GM18867 (cell line): ENCODE data around the gene LITAF.
A peak's percentile ranks its signal among the peaks of the same experiment; 100 is the strongest.

ENCODE experiments used
- ATAC-seq: cut with Tn5 transposase; IDR thresholded peaks from one replicate; pipeline ENCODE4 v1.9.1; 2021; ENCODE audit warnings: mild to moderate bottlenecking, moderate library complexity; ENCODE audit not compliant: unreplicated experiment

Gene LITAF

GRCh38 chr16:11586856-11587642 is at the start of gene LITAF:
TSS of gene LITAF (minus strand) at chr16:11586919. CDS start at chr16:11556730, 30,189 bp downstream.
- peak; percentile 49 for ATAC-seq

DNA sequence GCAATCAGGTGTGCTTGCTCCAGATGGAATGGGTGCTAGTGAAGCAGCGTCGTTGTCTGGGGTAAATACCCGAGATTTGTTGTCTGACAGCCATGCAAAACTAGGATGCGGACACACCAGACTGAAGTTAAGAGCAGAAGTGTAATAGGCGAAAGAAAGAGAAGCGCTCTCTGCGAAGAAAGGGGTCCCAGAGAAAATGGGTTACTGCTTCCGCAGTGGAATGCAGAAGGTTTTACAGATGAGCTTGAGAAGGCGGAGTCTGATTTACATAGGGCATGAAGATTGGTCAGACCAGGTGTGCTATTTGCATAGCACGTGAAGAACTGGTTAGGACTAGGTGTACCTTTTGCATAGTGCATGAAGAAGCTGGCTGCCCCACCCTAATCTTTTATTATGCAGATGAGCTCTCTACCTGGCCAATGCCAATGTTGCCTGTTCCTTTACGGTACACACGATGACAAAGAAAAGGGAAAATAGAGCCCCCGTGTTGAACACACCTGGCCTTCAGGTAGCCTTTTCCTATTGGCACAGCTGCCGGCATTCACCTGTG is 49.5 kb upstream of the LITAF start:
- ATAC-seq, result no peak

GRCh38 chr16:11635679-11636171 is 49.0 kb upstream of the LITAF start:
- ATAC-seq, result no peak

DNA sequence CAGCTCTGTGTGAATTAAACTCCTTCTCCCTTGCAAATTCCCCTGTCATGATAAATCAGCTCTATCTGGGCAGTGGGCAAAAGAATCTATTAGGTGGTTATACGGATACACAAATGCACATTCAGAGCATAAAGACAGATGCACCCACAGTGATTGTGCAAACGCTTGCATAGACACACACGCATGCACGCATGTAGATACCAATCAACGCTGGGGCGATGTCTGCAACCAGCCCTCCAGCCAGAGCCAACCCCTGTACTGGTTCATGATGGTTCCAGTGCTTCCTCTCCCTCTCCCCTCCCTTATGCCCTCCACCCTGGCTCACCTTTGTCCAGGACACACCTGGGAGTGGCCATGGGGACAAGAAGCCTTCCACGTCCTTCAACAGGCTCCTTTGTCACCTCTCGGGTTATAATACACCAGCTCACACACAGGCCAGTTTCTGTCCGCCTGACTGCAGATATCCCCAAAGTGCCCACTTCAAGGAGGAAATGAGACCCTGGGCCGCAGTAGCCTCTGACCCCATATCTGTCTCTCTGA is 48.5 kb upstream of the LITAF start:
- ATAC-seq, result no peak

- ATAC-seq, result no peak
These were observed 47.6 kb upstream of the LITAF start for GRCh38 chr16:11634312-11634711.

- ATAC-seq, result no peak
These were observed 46.4 kb upstream of the LITAF start for GRCh38 chr16:11633113-11633512.

GRCh38 chr16:11632455-11632939 is 45.8 kb upstream of the LITAF start:
- no peak for ATAC-seq

DNA sequence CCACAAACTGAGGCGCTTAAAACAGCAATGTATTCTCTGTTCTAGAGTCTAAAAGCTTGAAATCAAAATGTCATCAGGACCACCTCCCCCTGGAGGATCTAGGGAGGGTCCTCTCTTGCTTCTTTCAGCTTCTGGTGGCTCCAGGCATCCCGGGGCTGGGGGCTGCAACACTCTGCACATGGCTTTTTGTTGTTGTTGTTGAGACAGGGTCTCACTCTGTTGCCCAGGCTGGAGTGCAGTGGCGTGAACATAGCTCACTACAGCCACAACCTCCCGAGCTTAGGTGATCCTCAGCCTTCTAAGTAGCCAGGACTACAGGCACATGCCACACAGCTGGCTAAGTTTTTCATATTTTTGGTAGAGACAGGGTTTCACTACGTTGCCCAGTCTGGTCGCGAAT is 44.5 kb upstream of the LITAF start:
- no peak for ATAC-seq

GRCh38 chr16:11630768-11631056 is 44.0 kb upstream of the LITAF start:
- no peak for ATAC-seq

- no peak for ATAC-seq
These were observed 43.5 kb upstream of the LITAF start for GRCh38 chr16:11630046-11630767.

- no peak for ATAC-seq
These were observed 42.6 kb upstream of the LITAF start for GRCh38 chr16:11629071-11630030.

GRCh38 chr16:11627822-11628457 is 41.2 kb upstream of the LITAF start:
- no peak for ATAC-seq

- ATAC-seq, result no peak
These were observed 40.6 kb upstream of the LITAF start for GRCh38 chr16:11627292-11627663.

- ATAC-seq, result no peak
These were observed 40.1 kb upstream of the LITAF start for GRCh38 chr16:11626657-11627291.

- ATAC-seq, result no peak
These were observed 39.0 kb upstream of the LITAF start for GRCh38 chr16:11625769-11626168.

DNA sequence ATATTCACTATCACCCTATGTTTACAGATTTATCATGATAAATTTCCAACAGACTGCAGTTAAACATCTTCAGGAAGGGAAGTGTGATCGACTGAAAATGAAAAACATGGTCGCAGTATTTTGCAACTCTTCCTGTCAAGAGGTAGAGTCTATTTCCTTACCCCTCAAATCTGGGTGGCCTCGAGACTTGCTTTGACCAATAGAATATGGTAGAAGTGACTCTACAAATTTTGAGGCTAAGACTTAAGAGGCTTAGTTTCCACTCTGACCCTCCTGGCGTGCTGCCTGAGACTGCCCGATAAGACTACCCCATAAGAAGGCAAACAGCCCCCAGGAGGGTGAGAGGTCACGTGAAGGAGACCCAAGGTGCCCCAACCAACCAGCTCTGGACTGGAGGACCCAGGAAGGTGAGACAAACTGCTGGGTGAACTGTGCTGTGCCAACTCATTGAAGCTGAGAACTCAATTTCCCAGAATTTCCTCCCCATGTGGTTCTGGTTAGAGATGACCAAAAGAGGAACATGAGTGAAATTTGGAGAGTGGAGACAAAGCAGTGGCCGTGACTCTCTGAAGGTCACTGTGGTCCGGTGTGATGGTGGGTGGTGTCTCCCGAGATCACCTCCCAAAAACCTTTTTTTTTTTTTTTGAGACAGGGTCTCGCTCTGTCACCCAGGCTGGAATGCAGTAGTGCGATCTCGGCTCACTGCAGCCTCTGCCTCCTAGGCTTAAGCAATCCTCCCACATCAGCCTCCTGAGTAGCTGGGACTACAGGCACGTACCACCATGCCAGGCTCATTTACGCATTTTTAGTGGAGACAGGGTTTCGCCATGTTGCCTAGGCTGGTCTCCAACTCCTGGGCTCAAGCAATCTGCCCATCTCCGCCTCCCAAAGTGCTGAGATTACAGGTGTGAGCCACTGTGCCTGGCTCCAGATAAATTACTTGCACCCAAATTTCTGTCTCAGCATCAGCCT is 38.2 kb upstream of the LITAF start:
- no peak for ATAC-seq

DNA sequence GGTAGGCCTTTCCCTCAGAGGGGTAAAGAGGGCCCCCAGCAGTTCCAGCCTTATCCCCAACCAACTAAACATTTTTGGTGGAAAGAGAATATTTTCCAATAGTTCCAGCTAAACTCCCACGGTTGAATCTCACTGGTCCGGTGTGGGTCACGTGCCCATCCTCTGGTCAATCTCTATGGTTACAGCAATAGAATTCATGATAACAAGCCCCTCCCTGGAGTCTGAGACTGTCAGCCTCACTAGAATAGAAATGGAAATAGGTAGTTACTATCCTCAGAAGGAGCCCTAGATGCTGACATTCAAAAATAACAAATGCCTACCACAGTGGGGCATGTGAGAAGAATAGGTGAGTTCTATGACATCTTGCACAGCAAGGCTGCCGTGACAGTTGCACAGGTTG is 37.5 kb upstream of the LITAF start:
- ATAC-seq, result no peak

GRCh38 chr16:11621920-11622651 is 35.4 kb upstream of the LITAF start:
- ATAC-seq, result peak; percentile 42
